ENCODE results near the gene TEX48. TPM values are rescaled to one million over a fixed set of nuclear protein-coding genes. Genes with fewer than 3 reads are reported as not detected.

The TEX48 gene
- polyA plus RNA-seq, 1 donor: not detected

- Histone ChIP-seq H3K27me3 (ENCODE audit: control insufficient read depth, insufficient read depth, low read length) (no peaks in the 10 kb centered on the region), H3K4me1 (ENCODE audit: control insufficient read depth, insufficient read depth, low read length) (no peaks in the 10 kb centered on the region), H3K36me3 (ENCODE audit: control insufficient read depth, insufficient read depth, low read length) (no peaks in the 10 kb centered on the region), H3K27ac (ENCODE audit: low read length) (no peak overlapping the region), H3K9me3 (ENCODE audit: control insufficient read depth, low read depth, low read length) (no peaks in the 10 kb centered on the region), H3K4me3 (ENCODE audit: low read length) (no peak overlapping the region)
- no peak for DNase-seq
- WGBS (ENCODE audit: insufficient coverage, low lambda C conversion rate): 100% methylated on average over 1 of the region's 3 CpGs
These were observed 854 bp upstream of the TEX48 start for GRCh38 chr9:114682846-114683245.

- Histone ChIP-seq H3K9me3 (ENCODE audit: control insufficient read depth, low read depth, low read length) (no peaks in the 10 kb centered on the region), H3K27ac (ENCODE audit: low read length) (no peak overlapping the region), H3K27me3 (ENCODE audit: control insufficient read depth, insufficient read depth, low read length) (no peaks in the 10 kb centered on the region), H3K4me1 (ENCODE audit: control insufficient read depth, insufficient read depth, low read length) (no peaks in the 10 kb centered on the region), H3K4me3 (ENCODE audit: low read length) (no peak overlapping the region), H3K36me3 (ENCODE audit: control insufficient read depth, insufficient read depth, low read length) (no peaks in the 10 kb centered on the region)
- WGBS (ENCODE audit: insufficient coverage, low lambda C conversion rate): no CpG with 5 or more reads among the region's 8 CpGs
- DNase-seq: no peak
These were observed 1.6 kb downstream of the TEX48 start for GRCh38 chr9:114680259-114681001.

- DNase-seq: no peak
- no peaks in the 10 kb centered on the region for H3K9me3 ChIP-seq (ENCODE audit: control insufficient read depth, low read depth, low read length)
- no peak overlapping the region for H3K27ac ChIP-seq (ENCODE audit: low read length)
- H3K4me1 ChIP-seq (ENCODE audit: control insufficient read depth, insufficient read depth, low read length): no peaks in the 10 kb centered on the region
- no peak overlapping the region for H3K4me3 ChIP-seq (ENCODE audit: low read length)
- H3K36me3 ChIP-seq (ENCODE audit: control insufficient read depth, insufficient read depth, low read length): no peaks in the 10 kb centered on the region
- no peaks in the 10 kb centered on the region for H3K27me3 ChIP-seq (ENCODE audit: control insufficient read depth, insufficient read depth, low read length)
These were observed 3.2 kb downstream of the TEX48 start for GRCh38 chr9:114678795-114679194.

- DNase-seq: no peak
- WGBS (ENCODE audit: insufficient coverage, low lambda C conversion rate): 100% methylated on average over 2 of the region's 3 CpGs
- H3K27ac ChIP-seq (ENCODE audit: low read length): no peak overlapping the region
These were observed 3.9 kb downstream of the TEX48 start for GRCh38 chr9:114678130-114678529.

GRCh38 chr9:114677418-114677817 is 4.6 kb downstream of the TEX48 start:
- peak; percentile 64 to 67 for DNase-seq
- WGBS (ENCODE audit: insufficient coverage, low lambda C conversion rate): 80% methylated on average over 1 of the region's 3 CpGs
- no peaks in the 10 kb centered on the region for H3K27me3 ChIP-seq (ENCODE audit: control insufficient read depth, insufficient read depth, low read length)

More at GRCh38 chr9:114678130-114678529, 3.9 kb downstream of the TEX48 start:
- H3K27me3 ChIP-seq (ENCODE audit: control insufficient read depth, insufficient read depth, low read length): no peaks in the 10 kb centered on the region
- H3K4me1 ChIP-seq (ENCODE audit: control insufficient read depth, insufficient read depth, low read length): no peaks in the 10 kb centered on the region
- H3K36me3 ChIP-seq (ENCODE audit: control insufficient read depth, insufficient read depth, low read length): no peaks in the 10 kb centered on the region
- no peak overlapping the region for H3K4me3 ChIP-seq (ENCODE audit: low read length)
- no peaks in the 10 kb centered on the region for H3K9me3 ChIP-seq (ENCODE audit: control insufficient read depth, low read depth, low read length)

GRCh38 chr9:114676901-114677300 is 5.1 kb downstream of the TEX48 start:
- no peak for DNase-seq

More at GRCh38 chr9:114677418-114677817, 4.6 kb downstream of the TEX48 start:
- Histone ChIP-seq H3K4me1 (ENCODE audit: control insufficient read depth, insufficient read depth, low read length) (no peaks in the 10 kb centered on the region), H3K4me3 (ENCODE audit: low read length) (no peak overlapping the region), H3K27ac (ENCODE audit: low read length) (no peak overlapping the region), H3K36me3 (ENCODE audit: control insufficient read depth, insufficient read depth, low read length) (no peaks in the 10 kb centered on the region), H3K9me3 (ENCODE audit: control insufficient read depth, low read depth, low read length) (no peaks in the 10 kb centered on the region)

GRCh38 chr9:114674798-114675540 is 7.0 kb downstream of the TEX48 start:
- no peak for DNase-seq
- 81% methylated on average over 2 of the region's 3 CpGs for WGBS (ENCODE audit: insufficient coverage, low lambda C conversion rate)
- no peaks in the 10 kb centered on the region for H3K27me3 ChIP-seq (ENCODE audit: control insufficient read depth, insufficient read depth, low read length)

More at GRCh38 chr9:114676901-114677300, 5.1 kb downstream of the TEX48 start:
- H3K27me3 ChIP-seq (ENCODE audit: control insufficient read depth, insufficient read depth, low read length): no peaks in the 10 kb centered on the region
- no peaks in the 10 kb centered on the region for H3K4me1 ChIP-seq (ENCODE audit: control insufficient read depth, insufficient read depth, low read length)
- no peaks in the 10 kb centered on the region for H3K36me3 ChIP-seq (ENCODE audit: control insufficient read depth, insufficient read depth, low read length)
- WGBS (ENCODE audit: insufficient coverage, low lambda C conversion rate): no CpG with 5 or more reads among the region's 4 CpGs
- no peak overlapping the region for H3K27ac ChIP-seq (ENCODE audit: low read length)
- no peaks in the 10 kb centered on the region for H3K9me3 ChIP-seq (ENCODE audit: control insufficient read depth, low read depth, low read length)
- no peak overlapping the region for H3K4me3 ChIP-seq (ENCODE audit: low read length)

GRCh38 chr9:114674076-114674797 is 7.8 kb downstream of the TEX48 start:
- H3K4me1 ChIP-seq (ENCODE audit: control insufficient read depth, insufficient read depth, low read length): no peaks in the 10 kb centered on the region
- no peak overlapping the region for H3K27ac ChIP-seq (ENCODE audit: low read length)
- no CpG with 5 or more reads among the region's 2 CpGs for WGBS (ENCODE audit: insufficient coverage, low lambda C conversion rate)
- no peaks in the 10 kb centered on the region for H3K36me3 ChIP-seq (ENCODE audit: control insufficient read depth, insufficient read depth, low read length)
- DNase-seq: no peak
- no peaks in the 10 kb centered on the region for H3K9me3 ChIP-seq (ENCODE audit: control insufficient read depth, low read depth, low read length)
- no peaks in the 10 kb centered on the region for H3K27me3 ChIP-seq (ENCODE audit: control insufficient read depth, insufficient read depth, low read length)
- H3K4me3 ChIP-seq (ENCODE audit: low read length): no peak overlapping the region

More at GRCh38 chr9:114674798-114675540, 7.0 kb downstream of the TEX48 start:
- Histone ChIP-seq H3K4me1 (ENCODE audit: control insufficient read depth, insufficient read depth, low read length) (no peaks in the 10 kb centered on the region), H3K36me3 (ENCODE audit: control insufficient read depth, insufficient read depth, low read length) (no peaks in the 10 kb centered on the region), H3K27ac (ENCODE audit: low read length) (no peak overlapping the region), H3K4me3 (ENCODE audit: low read length) (no peak overlapping the region), H3K9me3 (ENCODE audit: control insufficient read depth, low read depth, low read length) (no peaks in the 10 kb centered on the region)

GRCh38 chr9:114671605-114672004 is 10.4 kb downstream of the TEX48 start:
- no peaks in the 10 kb centered on the region for H3K4me1 ChIP-seq (ENCODE audit: control insufficient read depth, insufficient read depth, low read length)
- no peaks in the 10 kb centered on the region for H3K27me3 ChIP-seq (ENCODE audit: control insufficient read depth, insufficient read depth, low read length)
- no peak overlapping the region for H3K27ac ChIP-seq (ENCODE audit: low read length)
- no CpG with 5 or more reads among the region's 1 CpG for WGBS (ENCODE audit: insufficient coverage, low lambda C conversion rate)
- no peaks in the 10 kb centered on the region for H3K9me3 ChIP-seq (ENCODE audit: control insufficient read depth, low read depth, low read length)
- H3K36me3 ChIP-seq (ENCODE audit: control insufficient read depth, insufficient read depth, low read length): no peaks in the 10 kb centered on the region
- no peak overlapping the region for H3K4me3 ChIP-seq (ENCODE audit: low read length)
- DNase-seq: no peak

GRCh38 chr9:114669961-114670360 is 12.0 kb downstream of the TEX48 start:
- Histone ChIP-seq H3K27me3 (ENCODE audit: control insufficient read depth, insufficient read depth, low read length) (no peaks in the 10 kb centered on the region), H3K9me3 (ENCODE audit: control insufficient read depth, low read depth, low read length) (no peaks in the 10 kb centered on the region), H3K36me3 (ENCODE audit: control insufficient read depth, insufficient read depth, low read length) (no peaks in the 10 kb centered on the region), H3K4me1 (ENCODE audit: control insufficient read depth, insufficient read depth, low read length) (no peaks in the 10 kb centered on the region), H3K27ac (ENCODE audit: low read length) (no peak overlapping the region), H3K4me3 (ENCODE audit: low read length) (no peak overlapping the region)
- DNase-seq: no peak

Data from large intestine (tissue), 3 donors.